Heart right ventricle (tissue), 16 donors: ENCODE measurements around the gene ETS1. TPM values are rescaled to one million over a fixed set of nuclear protein-coding genes. Genes with fewer than 3 reads are reported as not detected.

Source experiments
- ATAC-seq, 8 donors: fragments of 200-7000 bp; cut with Tn5 transposase; one replicate each; pipeline ENCODE4 v1.9.1; 2020; ENCODE audit warnings: mild to moderate bottlenecking in 8 of 8, moderate library complexity in 8 of 8, moderate number of reproducible peaks in 1 of 8
- DNase-seq, 2 donors: peaks; one replicate each; pipeline ENCODE4 v3.0.0-alpha.2; 2020
- H3K27ac ChIP-seq, 10 donors: fragments of 200-600 bp; sonication (generic) in 2 of 10; one replicate each; pipeline versions ENCODE4 v1.5.0 to v1.8.0; 2020 to 2022; ENCODE audit warnings: mild to moderate bottlenecking in 3 of 10
- H3K27me3 ChIP-seq, 7 donors: fragments of 200-600 bp; one replicate each; pipeline ENCODE4 v1.8.0; 2021 to 2022; ENCODE audit warnings: mild to moderate bottlenecking in 2 of 7
- H3K36me3 ChIP-seq, 9 donors: fragments of 200-600 bp; sonication (generic) in 1 of 9; one replicate each; pipeline versions ENCODE4 v1.5.0 to v1.8.0; 2020 to 2022; ENCODE audit warnings: mild to moderate bottlenecking in 2 of 9
- H3K4me1 ChIP-seq, 9 donors: fragments of 200-600 bp; sonication (generic) in 1 of 9; one replicate each; pipeline versions ENCODE4 v1.5.0 to v1.8.0; 2020 to 2022; ENCODE audit warnings: mild to moderate bottlenecking in 4 of 9
- H3K4me3 ChIP-seq, 10 donors: fragments of 200-600 bp; sonication (generic) in 2 of 10; one replicate each; pipeline versions ENCODE4 v1.5.0 to v1.8.0; 2020 to 2022; ENCODE audit warnings: mild to moderate bottlenecking in 7 of 10, moderate library complexity in 2 of 10
- H3K9me3 ChIP-seq, 11 donors: fragments of 200-600 bp in 10 of 11; sonication (generic) in 2 of 11; one replicate each; pipeline versions ENCODE4 v1.5.0 to v1.8.0; 2013 to 2022; ENCODE audit warnings: mild to moderate bottlenecking in 2 of 11, control low read depth in 1 of 11, moderate library complexity in 1 of 11
- CTCF ChIP-seq, 9 donors: fragments of 200-600 bp; sonication (generic) in 2 of 9; IDR thresholded peaks; one replicate each; pipeline versions ENCODE4 v1.5.0 to v1.8.0; 2021 to 2022; ENCODE audit warnings: antibody characterized with exemption in 9 of 9, mild to moderate bottlenecking in 5 of 9, moderate library complexity in 1 of 9
- WGBS, 2 donors: extraction: QIAGEN DNeasy Blood & Tissue Kit; methylation state at CpG; one replicate each; pipeline ENCODE4 v1.1.7; 2013; ENCODE audit warnings: inconsistent platforms in 1 of 2; 5-methylcytosine and 5-hydroxymethylcytosine counted together
- intact Hi-C, 10 donors: fragments of 100-400 bp; cut with DNase I; formaldehyde crosslinking; loops; one replicate each; pipeline versions ENCODE4 v1.11.1 to v1.14.2; 2022
- polyA plus RNA-seq, 2 donors: library from polyadenylated mRNA; stranded (reverse); fragments of 200-250 nt; gene quantifications; one replicate each; pipeline ENCODE4 v1.2.3, GENCODE V29; 2013
- total RNA-seq, 10 donors: library from RNA; stranded (reverse); fragmentation: NEBNext Ultra II Directional in 3 of 10; extraction: Animal tissue kit (Norgen Biotek cat#: 25700) in 3 of 10; gene quantifications; one replicate each; pipeline versions ENCODE4 v1.2.1 to v1.2.4, GENCODE V29; 2021 to 2023
- donor health status: Arrhythmogenic right ventricular cardiomyopathy.
- donor health status: ischemic (EF 13 %, LVEDD 7.1; RV severe dilation, severe dysfunction).
- donor health status: healthy with polysubstance abuse.
- donor health status: DM: no; HTN: yes; CAD: no.
- donor health status: DM: no; HTN: no; CAD: no.
- donor health status: ischemic (EF 25% LVEDD 6.9; RV normal size, moderate dysfunction).
- donor health status: ischemic (EF 25% LVEDD 5.7; RV mildly dilated, moderate dysfunction).
- donor health status: healthy.
- donor health status: DM: yes; HTN: yes; CAD: no.
- donor health status: Ischemic cardiomyopathy.
- donor health status: ischemic (EF 35%, LVEDD 5.7; RV mildly dilated, moderate dysfunction).
- donor health status: nonischemic (EF 11% LVEDD 7.7; RV severe dilation, severe dysfunction).
- donor health status: DM: yes; HTN: yes; CAD: no.
- donor health status: PGD.
- donor health status: ischemic (EF 29% LVEDD 5.4; RV normal size, mild dysfunction).
- donor health status: nonischemic (EF 23%, LVEDD 6.1; RV moderate dilation, normal function).

The ETS1 gene
- total and polyA plus RNA-seq, 12 donors = 21.3 to 93.4 (median 50.7) TPM

GRCh38 chr11:128579798-128580504 lies 7.4 kb downstream of the ETS1 start:
- Histone ChIP-seq H3K4me3 (no peak overlapping the region), H3K36me3 (no peaks in the 10 kb centered on the region), H3K27me3 (no peaks in the 10 kb centered on the region), H3K4me1 (peaks cover 3 to 96% (median 72%) of the 10 kb centered on the region in 9 donors), H3K9me3 (no peaks in the 10 kb centered on the region), H3K27ac (peak overlapping the region in 6 of 10 donors; percentile 16 to 66 (median 51))
- DNase-seq (no peak), ATAC-seq (no peak)
- TF ChIP-seq CTCF (IDR thresholded peaks at IDR 0.05) = no peak
- intact Hi-C loops = loop anchor here in 2 of 10 donors (5.0 to 10.0 kb wide), 2 partner anchors 37 to 55 kb away; no protein-coding TSS in a partner anchor
- 66 to 78% methylated on average over 4 of the region's 4 CpGs for WGBS, 2 donors

GRCh38 chr11:128576555-128576954 lies 10.8 kb downstream of the ETS1 start:
- H3K27ac ChIP-seq = peak overlapping the region in 9 of 10 donors; percentile 38 to 79 (median 66)

GRCh38 chr11:128575961-128576350 lies 11.4 kb downstream of the ETS1 start:
- H3K27ac ChIP-seq = peak overlapping the region in 9 of 10 donors; percentile 57 to 79 (median 66)
- intact Hi-C loops = no loop called here
- no peak for TF ChIP-seq CTCF (IDR thresholded peaks at IDR 0.05)
- no peaks in the 10 kb centered on the region for H3K36me3 ChIP-seq
- peak; percentile 91 to 96 (median 93) for ATAC-seq
- peak overlapping the region in 1 of 10 donors; percentile 8 for H3K4me3 ChIP-seq
- H3K9me3 ChIP-seq = peaks cover 0 to 13% (median 0%) of the 10 kb centered on the region in 11 donors
- WGBS, 2 donors = 22 to 38% methylated on average over 4 of the region's 4 CpGs
- H3K4me1 ChIP-seq = peaks cover 3 to 71% (median 50%) of the 10 kb centered on the region in 9 donors
- DNase-seq = peak in 1 of 2 donors; percentile 82
- H3K27me3 ChIP-seq = no peaks in the 10 kb centered on the region

More at GRCh38 chr11:128576555-128576954, 10.8 kb downstream of the ETS1 start:
- peak in 1 of 8 donors; percentile 4 for ATAC-seq
- no peaks in the 10 kb centered on the region for H3K36me3 ChIP-seq
- H3K4me1 ChIP-seq = peaks cover 3 to 73% (median 54%) of the 10 kb centered on the region in 9 donors
- TF ChIP-seq CTCF (IDR thresholded peaks at IDR 0.05) = no peak
- no peaks in the 10 kb centered on the region for H3K27me3 ChIP-seq
- H3K9me3 ChIP-seq = peaks cover 0 to 13% (median 0%) of the 10 kb centered on the region in 11 donors
- peak overlapping the region in 1 of 10 donors; percentile 8 for H3K4me3 ChIP-seq
- DNase-seq = no peak
- intact Hi-C loops = no loop called here
- WGBS, 2 donors = 53 to 63% methylated on average over 8 of the region's 8 CpGs

- ATAC-seq = peak in 4 of 8 donors; percentile 3 to 35 (median 18)
- H3K9me3 ChIP-seq = peaks cover 0 to 13% (median 0%) of the 10 kb centered on the region in 11 donors
- no peaks in the 10 kb centered on the region for H3K36me3 ChIP-seq
- TF ChIP-seq CTCF (IDR thresholded peaks at IDR 0.05) = no peak
- peaks cover 3 to 71% (median 50%) of the 10 kb centered on the region in 9 donors for H3K4me1 ChIP-seq
- no peaks in the 10 kb centered on the region for H3K27me3 ChIP-seq
- peak overlapping the region in 9 of 10 donors; percentile 34 to 79 (median 66) for H3K27ac ChIP-seq
- no peak for DNase-seq
- 59 to 64% methylated on average over 9 of the region's 9 CpGs for WGBS, 2 donors
- no peak overlapping the region for H3K4me3 ChIP-seq
- intact Hi-C loops = no loop called here
These were observed 12.0 kb downstream of the ETS1 start for GRCh38 chr11:128575174-128575960.
